Esophagus muscularis mucosa (tissue), 3 donors: ENCODE results near the gene VHLL.

Experiments used
- CTCF ChIP-seq, 3 experiments: fragments of 200-600 bp in 2 of 3; fragments of 450-650 bp in 1 of 3; sonication (generic) in 2 of 3; IDR thresholded peaks; one replicate each; pipeline ENCODE4 v1.5.1; 2017 to 2019; ENCODE audit warnings: antibody characterized with exemption in 3 of 3, mild to moderate bottlenecking in 2 of 3, moderate library complexity in 1 of 3
- POLR2A ChIP-seq: fragments of 450-650 bp; IDR thresholded peaks from one replicate; pipeline ENCODE4 v1.6.1; 2017; ENCODE audit warnings: antibody characterized with exemption, moderate library complexity, mild to moderate bottlenecking, low read depth

- no peak for TF ChIP-seq POLR2A
- no peak for TF ChIP-seq CTCF (IDR thresholded peaks at IDR 0.05)
Measured at GRCh38 chr1:156257711-156258110, 41.4 kb downstream of the VHLL start.
